ENCODE data around the gene ATF7IP2. TPM values are rescaled to one million over a fixed set of nuclear protein-coding genes. Genes with fewer than 3 reads are reported as not detected.

The ATF7IP2 gene
- total and polyA plus RNA-seq, 2 donors (not counting 3 experiments of a cell fraction or from before 2014, with no cell fraction given): 9.7 to 14.6 TPM

- no peaks in the 10 kb centered on the region for H4K20me1 ChIP-seq (replicated peaks; ENCODE audit: control insufficient read depth, extremely low read depth, insufficient read depth, low read length)
- TF ChIP-seq MAX (IDR thresholded peaks at IDR 0.05; ENCODE audit: insufficient read depth, insufficient read length): no peak
- no peak for TF ChIP-seq FOS (IDR thresholded peaks at IDR 0.05; ENCODE audit: borderline replicate concordance, insufficient read depth, low read length)
- no TSS peak for BruUV-seq (replicated peaks)
- no peaks in the 10 kb centered on the region for H3K4me1 ChIP-seq (ENCODE audit: control insufficient read depth, extremely low read depth, insufficient read depth, low read length)
- no peak overlapping the region for H3K27ac ChIP-seq (ENCODE audit: insufficient read depth, low read depth, low read length)
- intact Hi-C loops (cut with micrococcal nuclease): no loop called here
- no peaks in the 10 kb centered on the region for H3K27me3 ChIP-seq (ENCODE audit: control insufficient read depth in 2 of 2, insufficient read depth in 2 of 2, low read length in 2 of 2)
- H3K4me2 ChIP-seq (ENCODE audit: insufficient read depth, low read length): no peak overlapping the region
- H3K36me3 ChIP-seq (ENCODE audit: control insufficient read depth in 2 of 2, extremely low read depth in 1 of 2, insufficient read depth in 2 of 2, low read length in 2 of 2): no peaks in the 10 kb centered on the region
- H3K4me3 ChIP-seq (replicated peaks in 1 of 3; ENCODE audit: insufficient read depth in 1 of 3, low read depth in 1 of 3, low read length in 3 of 3): no peak overlapping the region
- H3K9me3 ChIP-seq (replicated peaks; ENCODE audit: control insufficient read depth, insufficient read depth, low read length): no peaks in the 10 kb centered on the region
- dilution Hi-C loops (cut with MboI; ENCODE audit: extremely low pct_ligation_motif_present, low sequenced_read_pairs): no loop called here
- ChIA-PET CTCF (no interaction called here), POLR2A (no interaction called here)
- no peaks in the 10 kb centered on the region for H3K9me1 ChIP-seq (replicated peaks; ENCODE audit: control insufficient read depth, extremely low read depth, insufficient read depth, low read length)
- no peak overlapping the region for H2AFZ ChIP-seq (ENCODE audit: low read depth, low read length)
- no peak overlapping the region for H3K9ac ChIP-seq (replicated peaks; ENCODE audit: extremely low read depth, insufficient read depth, low read length)
- no peaks in the 10 kb centered on the region for H3K79me2 ChIP-seq (ENCODE audit: control insufficient read depth, insufficient read depth, low read length)
- FAIRE-seq (no peak), DNase-seq (ENCODE audit: low read depth, low spot score) (no peak)
Observed at GRCh38 chr16:10345629-10346028, 40.2 kb upstream of the ATF7IP2 start.

GRCh38 chr16:10349851-10350250, 36.0 kb upstream of the ATF7IP2 start:
- dilution Hi-C loops (cut with MboI; ENCODE audit: extremely low pct_ligation_motif_present, low sequenced_read_pairs): no loop called here
- no peak for DNase-seq (ENCODE audit: low read depth, low spot score)
- no TSS peak for BruUV-seq (replicated peaks)

More at GRCh38 chr16:10349851-10350250, 36.0 kb upstream of the ATF7IP2 start:
- Histone ChIP-seq H3K4me2 (ENCODE audit: insufficient read depth, low read length) (no peak overlapping the region), H3K9me1 (replicated peaks; ENCODE audit: control insufficient read depth, extremely low read depth, insufficient read depth, low read length) (no peaks in the 10 kb centered on the region), H3K27me3 (ENCODE audit: control insufficient read depth in 2 of 2, insufficient read depth in 2 of 2, low read length in 2 of 2) (no peaks in the 10 kb centered on the region), H3K9me3 (replicated peaks; ENCODE audit: control insufficient read depth, insufficient read depth, low read length) (no peaks in the 10 kb centered on the region), H3K9ac (replicated peaks; ENCODE audit: extremely low read depth, insufficient read depth, low read length) (no peak overlapping the region), H3K36me3 (ENCODE audit: control insufficient read depth in 2 of 2, extremely low read depth in 1 of 2, insufficient read depth in 2 of 2, low read length in 2 of 2) (no peaks in the 10 kb centered on the region), H3K79me2 (ENCODE audit: control insufficient read depth, insufficient read depth, low read length) (no peaks in the 10 kb centered on the region), H4K20me1 (replicated peaks; ENCODE audit: control insufficient read depth, extremely low read depth, insufficient read depth, low read length) (no peaks in the 10 kb centered on the region), H2AFZ (ENCODE audit: low read depth, low read length) (no peak overlapping the region), H3K4me1 (ENCODE audit: control insufficient read depth, extremely low read depth, insufficient read depth, low read length) (no peaks in the 10 kb centered on the region), H3K4me3 (replicated peaks in 1 of 3; ENCODE audit: insufficient read depth in 1 of 3, low read depth in 1 of 3, low read length in 3 of 3) (no peak overlapping the region), H3K27ac (ENCODE audit: insufficient read depth, low read depth, low read length) (no peak overlapping the region)
- TF ChIP-seq MAX (IDR thresholded peaks at IDR 0.05; ENCODE audit: insufficient read depth, insufficient read length) (no peak), GATA2 (IDR thresholded peaks at IDR 0.05; ENCODE audit: insufficient read depth, insufficient read length, low read depth, low read length) (no peak), FOS (IDR thresholded peaks at IDR 0.05; ENCODE audit: borderline replicate concordance, insufficient read depth, low read length) (no peak), POLR2AphosphoS5 (IDR thresholded peaks at IDR 0.05; ENCODE audit: insufficient read depth, low read depth, low read length) (no peak), EZH2 (IDR thresholded peaks at IDR 0.05; ENCODE audit: borderline replicate concordance, low read depth, low read length, severe bottlenecking) (no peak), CTCF (IDR thresholded peaks at IDR 0.05; ENCODE audit: extremely low read depth in 1 of 2, insufficient read depth in 1 of 2, low read depth in 1 of 2, low read length in 2 of 2) (no peak), JUN (IDR thresholded peaks at IDR 0.05; ENCODE audit: borderline replicate concordance, insufficient read depth, insufficient read length, low read depth) (no peak), MYC (IDR thresholded peaks at IDR 0.05; ENCODE audit: low read depth, low read length) (no peak), POLR2A (IDR thresholded peaks at IDR 0.05; ENCODE audit: low read depth, low read length) (no peak)
- CTCF ChIA-PET: no interaction called here
- no peak for FAIRE-seq
- intact Hi-C loops (cut with micrococcal nuclease): no loop called here
- POLR2A ChIA-PET: no interaction called here
